HL-60/S4 (cell line): Measurements from ENCODE around the gene KRT10.
"Not testable (repeated sequence)": the region's sequence is repeated elsewhere in the genome, so short reads cannot be mapped to it uniquely, and the experiment has no call there.

Experiments
- in situ Hi-C: fragments of 300-500 bp; cut with MboI; formaldehyde crosslinking; loops from 2 replicates; pipeline ENCODE4 v1.14.3; 2022; ENCODE audit warnings: low sequenced_read_pairs

Gene KRT10

GRCh38 chr17:40822132-40822812 is at the start of gene KRT10:
KRT10 (minus strand) TSS chr17:40822614; CDS start chr17:40822585, 29 bp downstream.
- in situ Hi-C loops: no loop called here

- in situ Hi-C loops: no loop called here
Observed at GRCh38 chr17:40871316-40871715, 48.9 kb upstream of the KRT10 start.

- in situ Hi-C loops: no loop called here
Observed at GRCh38 chr17:40870136-40870535, 47.7 kb upstream of the KRT10 start.

- in situ Hi-C loops: no loop called here
Observed at GRCh38 chr17:40866838-40867237, 44.4 kb upstream of the KRT10 start, which contains the start of gene KRT12. KRT12 (minus strand) TSS chr17:40867223; CDS start chr17:40867186, 37 bp downstream.

- in situ Hi-C loops: no loop called here
Observed at GRCh38 chr17:40864661-40865390, 42.4 kb upstream of the KRT10 start.

GRCh38 chr17:40862985-40863733 is 40.7 kb upstream of the KRT10 start:
- in situ Hi-C loops: no loop called here

GRCh38 chr17:40859536-40859935 is 37.1 kb upstream of the KRT10 start:
- in situ Hi-C loops: no loop called here

GRCh38 chr17:40858667-40859066 is 36.3 kb upstream of the KRT10 start:
- in situ Hi-C loops: not testable (repeated sequence)

- in situ Hi-C loops: no loop called here
Observed at GRCh38 chr17:40857535-40857934, 35.1 kb upstream of the KRT10 start.

- in situ Hi-C loops: no loop called here
Observed at GRCh38 chr17:40854175-40854814, 31.9 kb upstream of the KRT10 start.

- in situ Hi-C loops: no loop called here
Observed at GRCh38 chr17:40852364-40852763, 29.9 kb upstream of the KRT10 start.

- in situ Hi-C loops: no loop called here
Observed at GRCh38 chr17:40850293-40850972, 28.0 kb upstream of the KRT10 start.

GRCh38 chr17:40849723-40850122 is 27.3 kb upstream of the KRT10 start:
- in situ Hi-C loops: no loop called here

- in situ Hi-C loops: no loop called here
Observed at GRCh38 chr17:40848583-40849235, 26.3 kb upstream of the KRT10 start.

- in situ Hi-C loops: no loop called here
Observed at GRCh38 chr17:40846515-40847144, 24.2 kb upstream of the KRT10 start.

- in situ Hi-C loops: no loop called here
Observed at GRCh38 chr17:40844671-40845107, 22.3 kb upstream of the KRT10 start.

GRCh38 chr17:40843242-40843641 is 20.8 kb upstream of the KRT10 start:
- in situ Hi-C loops: no loop called here

GRCh38 chr17:40841246-40841645 is 18.8 kb upstream of the KRT10 start:
- in situ Hi-C loops: no loop called here

GRCh38 chr17:40839194-40839593 is 16.8 kb upstream of the KRT10 start:
- in situ Hi-C loops: no loop called here

GRCh38 chr17:40836020-40836419 is 13.6 kb upstream of the KRT10 start:
- in situ Hi-C loops: no loop called here
